K562 (cell line): ENCODE measurements around the gene SFXN5. TPM values are rescaled to one million over a fixed set of nuclear protein-coding genes. Genes with fewer than 3 reads are reported as not detected.

Experiments
- ATAC-seq: fragments of 200-7000 bp; cut with Tn5 transposase; 3 replicates; pipeline ENCODE4 v1.9.1; 2020; ENCODE audit warnings: moderate library complexity
- BruUV-seq: library from RNA; stranded (reverse); fragments of 400-500 nt; replicated peaks from 2 replicates; lab custom pipeline; 2021; lab: Mats Ljungman, UMichigan
- CTCF ChIA-PET: fragments of 300-600 bp; formaldehyde crosslinking; extraction: SDS; loops from one replicate; lab custom pipeline; 2021; ENCODE audit warnings: low intra/inter-chr PET ratio; lab: Yijun Ruan, JAX
- POLR2A ChIA-PET: fragments of 300-600, 350-650 bp; sonication (Branson Sonifier 250); formaldehyde crosslinking; extraction: SDS; loops from one replicate; lab custom pipeline; 2021; ENCODE audit warnings: antibody characterized with exemption, inconsistent platforms; lab: Yijun Ruan, JAX
- DNase-seq, 4 experiments: peaks; one replicate each; pipeline versions ENCODE4 v3.0.0 to v3.0.0-alpha.2; 2011 to 2018; ENCODE audit warnings: low spot score in 3 of 4, mixed read lengths in 3 of 4; ENCODE audit errors: extremely low read depth in 1 of 4
- FAIRE-seq: peaks from 2 replicates; lab custom pipeline; 2011; peaks lifted over from hg19 to GRCh38; lab: Jason Lieb, UNC
- H2AFZ ChIP-seq: 2 replicates; pipeline ENCODE4 v1.6.0; 2011; ENCODE audit warnings: low read depth, low read length, control low read depth, inconsistent platforms
- H3K27ac ChIP-seq: fragments of 200-600 bp; 3 replicates; pipeline ENCODE4 v1.8.0; 2011; ENCODE audit warnings: low read depth, mild to moderate bottlenecking, control low read depth, inconsistent platforms, low read length, moderate library complexity, mixed read lengths; ENCODE audit errors: extremely low read depth
- H3K27me3 ChIP-seq, 2 experiments: fragments of 300-600 bp in 1 of 2; 2 replicates in 1 of 2; 3 replicates in 1 of 2; pipeline versions ENCODE4 v1.6.0 to v1.8.0; 2011; ENCODE audit warnings: inconsistent platforms in 2 of 2, low read length in 2 of 2, mild to moderate bottlenecking in 1 of 2, mixed read lengths in 1 of 2, moderate library complexity in 1 of 2; ENCODE audit not compliant: control insufficient read depth in 2 of 2, insufficient read depth in 2 of 2
- H3K36me3 ChIP-seq: fragments of 300-600 bp; 3 replicates; pipeline ENCODE4 v1.8.0; 2011; ENCODE audit warnings: mild to moderate bottlenecking, low read length, inconsistent platforms; ENCODE audit not compliant: control insufficient read depth, insufficient read depth
- H3K4me1 ChIP-seq, 2 experiments: fragments of 200-600 bp in 1 of 2; replicated peaks in 1 of 2; 2 replicates in 1 of 2; 3 replicates in 1 of 2; pipeline versions ENCODE4 v1.5.1 to v1.8.0; 2011; ENCODE audit warnings: inconsistent platforms in 2 of 2, low read length in 2 of 2, mild to moderate bottlenecking in 1 of 2, mixed read lengths in 1 of 2, moderate library complexity in 1 of 2; ENCODE audit not compliant: control insufficient read depth in 2 of 2, insufficient read depth in 2 of 2
- H3K4me2 ChIP-seq: 2 replicates; pipeline ENCODE4 v1.6.1; 2011; ENCODE audit warnings: low read length, control low read depth, inconsistent platforms, mixed read lengths; ENCODE audit not compliant: insufficient read depth
- H3K4me3 ChIP-seq: fragments of 200-600 bp; sonication (generic), shearing (Covaris generic); 2 replicates; pipeline ENCODE4 v1.5.1; 2016; ENCODE audit warnings: control low read depth, inconsistent platforms
- H3K79me2 ChIP-seq: fragments of 200-600 bp; 3 replicates; pipeline ENCODE4 v1.8.0; 2011; ENCODE audit warnings: low read length, inconsistent platforms; ENCODE audit not compliant: control insufficient read depth, insufficient read depth
- H3K9ac ChIP-seq, 2 experiments: 2 replicates each; pipeline versions ENCODE4 v1.6.0 to v1.6.1; 2011; ENCODE audit warnings: low read depth in 2 of 2, low read length in 2 of 2, control low read depth in 1 of 2, inconsistent platforms in 1 of 2, mild to moderate bottlenecking in 1 of 2, mixed read lengths in 1 of 2; ENCODE audit not compliant: insufficient read depth in 1 of 2
- H3K9me1 ChIP-seq: one replicate; pipeline ENCODE4 v1.6.0; 2011; ENCODE audit warnings: inconsistent platforms, mild to moderate bottlenecking, low read length, moderate library complexity; ENCODE audit not compliant: control insufficient read depth, insufficient read depth
- H3K9me3 ChIP-seq: replicated peaks from 2 replicates; pipeline ENCODE4 v1.5.1; 2011; ENCODE audit warnings: low read depth, low read length, inconsistent platforms; ENCODE audit not compliant: control insufficient read depth, insufficient read depth
- H4K20me1 ChIP-seq: replicated peaks from 2 replicates; pipeline ENCODE4 v1.6.1; 2011; ENCODE audit warnings: low read length, inconsistent platforms, mixed read lengths; ENCODE audit not compliant: control insufficient read depth, insufficient read depth
- ASH1L ChIP-seq: fragments of 450-650 bp; IDR thresholded peaks from 2 replicates; pipeline ENCODE4 v1.6.1; 2018; ENCODE audit warnings: borderline replicate concordance, mild to moderate bottlenecking, low read depth; ENCODE audit not compliant: partially characterized antibody
- CREM ChIP-seq: IDR thresholded peaks from 2 replicates; pipeline ENCODE4 v1.6.1; 2014; ENCODE audit warnings: antibody characterized with exemption, low read depth
- MBD2 ChIP-seq: sonication (generic); IDR thresholded peaks from 2 replicates; pipeline ENCODE4 v1.6.1; 2016; ENCODE audit warnings: low read depth, borderline replicate concordance
- MEF2D ChIP-seq: conservative IDR thresholded peaks from 2 replicates; pipeline ENCODE4 v1.6.1; 2016; ENCODE audit warnings: low read depth, missing genetic modification characterization, missing compliant biosample characterization
- RAD21 ChIP-seq, 2 experiments: fragments of 250-450 bp in 1 of 2; fragments of 450-650 bp in 1 of 2; sonication (Bioruptor Pico) in 1 of 2; formaldehyde crosslinking in 1 of 2; IDR thresholded peaks in 1 of 2; conservative IDR thresholded peaks in 1 of 2; 2 replicates each; pipeline versions ENCODE4 v1.4.0 to v1.8.0; 2020 to 2022; ENCODE audit warnings: mild to moderate bottlenecking in 2 of 2, moderate library complexity in 1 of 2
- ZNF140 ChIP-seq: fragments of 250-450 bp; sonication (Bioruptor Pico); IDR thresholded peaks from 2 replicates; pipeline ENCODE4 v1.8.0; 2021; ENCODE audit warnings: moderate library complexity, mild to moderate bottlenecking, inconsistent platforms
- WGBS: fragments of 100-300 bp; shearing (Covaris generic); methylation state at CpG from one replicate; pipeline ENCODE4 v1.1.6; 2016; ENCODE audit warnings: low coverage, mixed read lengths; ENCODE audit not compliant: insufficient coverage; ENCODE audit errors: missing lambda C conversion rate; 5-methylcytosine and 5-hydroxymethylcytosine counted together
- in situ Hi-C: fragments of 300-500 bp; cut with MboI; formaldehyde crosslinking; loops from 4 replicates; pipeline ENCODE4 v1.15.0; 2018; ENCODE audit warnings: inconsistent platforms, mixed read lengths
- intact Hi-C: fragments of 100-400 bp; cut with micrococcal nuclease; formaldehyde crosslinking; loops from 2 replicates; pipeline ENCODE4 v1.14.2; 2022
- polyA plus RNA-seq, 8 experiments: library from polyadenylated mRNA; depleted of rRNA in 4 of 8; stranded (reverse) in 5 of 8; unstranded in 3 of 8; fragments of >200 nt; fragmentation: Nextera tagmentation in 2 of 8; fragmentation: Illumina TruSeq in 1 of 8; extraction: Ambion mirVana in 2 of 8; extraction: Trizol in 1 of 8; gene quantifications; 2 replicates each; pipeline versions ENCODE4 v1.2.1 to v1.2.3, GENCODE V29; 2011 to 2014; ENCODE audit warnings: inconsistent platforms in 1 of 8, missing spikeins in 1 of 8
- total RNA-seq, 7 experiments: library from RNA; depleted of rRNA in 6 of 7; stranded (reverse); fragments of >200 nt in 6 of 7; fragmentation: Illumina TruSeq in 2 of 7; extraction: Trizol in 2 of 7; gene quantifications; 2 replicates each; pipeline versions ENCODE4 v1.2.1 to v1.2.3, GENCODE V29; 2011 to 2021; ENCODE audit warnings: low replicate concordance in 1 of 7
- TF ChIP-seq, protein P1 (sequence below): fragments of 250-450 bp; sonication (Bioruptor Pico); IDR thresholded peaks from 2 replicates; pipeline ENCODE4 v1.8.0; 2021; ENCODE audit warnings: mild to moderate bottlenecking, moderate library complexity
- TF ChIP-seq, protein P2 (sequence below): fragments of 450-650 bp; formaldehyde crosslinking; IDR thresholded peaks from 2 replicates; pipeline ENCODE4 v1.4.0; 2020; ENCODE audit warnings: mild to moderate bottlenecking, mixed read lengths

Gene SFXN5
- total and polyA plus RNA-seq, 9 of the 15 experiments (the other 6 are each of a cell fraction or from before 2014, with no cell fraction given): 8.3 to 22.6 (median 16.0) TPM

DNA sequence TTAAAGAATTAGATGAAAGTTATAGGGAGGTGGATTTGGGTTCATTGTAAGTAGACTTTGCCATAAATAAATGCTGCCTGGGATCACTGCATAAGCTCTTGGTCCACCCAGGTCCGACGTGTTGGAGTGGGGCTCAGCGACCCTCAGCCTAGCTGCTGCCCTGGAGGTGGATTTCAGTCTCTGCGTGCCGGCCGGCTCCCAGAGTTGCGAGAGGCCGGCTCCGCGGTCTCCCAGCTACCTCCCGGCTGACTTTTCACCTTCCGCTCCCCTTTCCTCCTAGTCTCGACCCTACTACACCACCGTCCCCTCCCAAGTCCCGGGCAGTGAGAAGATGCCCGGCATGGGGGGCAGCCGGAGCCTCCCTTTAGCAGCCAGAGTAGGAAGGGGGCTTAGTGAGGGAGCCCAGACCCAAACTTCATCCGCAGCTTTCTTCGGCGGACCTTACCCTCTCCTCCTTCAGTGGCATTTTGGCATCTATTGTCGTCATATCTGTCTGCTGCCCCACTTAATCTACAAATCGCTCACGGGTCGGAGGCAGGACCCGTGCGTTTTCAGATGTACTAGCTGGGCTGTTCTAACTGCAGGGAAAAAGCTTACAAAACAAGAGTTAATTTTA, 146.1 kb downstream of the SFXN5 start:
- ATAC-seq (no peak), FAIRE-seq (no peak), DNase-seq (no peak)
- Histone ChIP-seq H3K9me1 (no peaks in the 10 kb centered on the region), H3K9me3 (no peaks in the 10 kb centered on the region), H2AFZ (no peak overlapping the region), H3K4me2 (no peak overlapping the region), H3K9ac (no peak overlapping the region), H3K27me3 (peaks cover 69 to 89% of the 10 kb centered on the region in 2 experiments), H3K27ac (no peak overlapping the region), H3K79me2 (no peaks in the 10 kb centered on the region), H3K4me1 (peaks cover 0 to 18% of the 10 kb centered on the region in 2 experiments; a peak in 2 of 5 replicates), H3K4me3 (no peak overlapping the region), H3K36me3 (no peaks in the 10 kb centered on the region), H4K20me1 (peaks cover 24% of the 10 kb centered on the region)
- TF ChIP-seq, protein P1, sequence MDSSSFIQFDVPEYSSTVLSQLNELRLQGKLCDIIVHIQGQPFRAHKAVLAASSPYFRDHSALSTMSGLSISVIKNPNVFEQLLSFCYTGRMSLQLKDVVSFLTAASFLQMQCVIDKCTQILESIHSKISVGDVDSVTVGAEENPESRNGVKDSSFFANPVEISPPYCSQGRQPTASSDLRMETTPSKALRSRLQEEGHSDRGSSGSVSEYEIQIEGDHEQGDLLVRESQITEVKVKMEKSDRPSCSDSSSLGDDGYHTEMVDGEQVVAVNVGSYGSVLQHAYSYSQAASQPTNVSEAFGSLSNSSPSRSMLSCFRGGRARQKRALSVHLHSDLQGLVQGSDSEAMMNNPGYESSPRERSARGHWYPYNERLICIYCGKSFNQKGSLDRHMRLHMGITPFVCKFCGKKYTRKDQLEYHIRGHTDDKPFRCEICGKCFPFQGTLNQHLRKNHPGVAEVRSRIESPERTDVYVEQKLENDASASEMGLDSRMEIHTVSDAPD (CRISPR knock-in tag): no peak
- TF ChIP-seq CREM (no peak), RAD21 (CRISPR knock-in tag; conservative IDR thresholded peaks at IDR 0.05 in 1 of 2, IDR thresholded peaks at IDR 0.05 in 1 of 2) (no peak), ASH1L (no peak), MBD2 (no peak), MEF2D (no peak), ZNF140 (CRISPR knock-in tag) (no peak)
- TF ChIP-seq, protein P2, sequence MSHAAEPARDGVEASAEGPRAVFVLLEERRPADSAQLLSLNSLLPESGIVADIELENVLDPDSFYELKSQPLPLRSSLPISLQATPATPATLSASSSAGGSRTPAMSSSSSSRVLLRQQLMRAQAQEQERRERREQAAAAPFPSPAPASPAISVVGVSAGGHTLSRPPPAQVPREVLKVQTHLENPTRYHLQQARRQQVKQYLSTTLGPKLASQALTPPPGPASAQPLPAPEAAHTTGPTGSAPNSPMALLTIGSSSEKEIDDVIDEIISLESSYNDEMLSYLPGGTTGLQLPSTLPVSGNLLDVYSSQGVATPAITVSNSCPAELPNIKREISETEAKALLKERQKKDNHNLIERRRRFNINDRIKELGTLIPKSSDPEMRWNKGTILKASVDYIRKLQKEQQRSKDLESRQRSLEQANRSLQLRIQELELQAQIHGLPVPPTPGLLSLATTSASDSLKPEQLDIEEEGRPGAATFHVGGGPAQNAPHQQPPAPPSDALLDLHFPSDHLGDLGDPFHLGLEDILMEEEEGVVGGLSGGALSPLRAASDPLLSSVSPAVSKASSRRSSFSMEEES (CRISPR knock-in tag): no peak
- ChIA-PET POLR2A (interaction anchor here (1.0 kb wide), 1 partner anchor 19 kb away, joined by 3 read pairs; no protein-coding TSS in a partner anchor), CTCF (no interaction called here)
- in situ Hi-C loops: no loop called here
- BruUV-seq: no TSS peak
- WGBS: 13% methylated on average over 19 of the region's 26 CpGs
- intact Hi-C loops: no loop called here
